Sigmoid colon (tissue), 3 donors: ENCODE data around the gene ADAMTS2.

ENCODE experiments used
- POLR2A ChIP-seq, 2 donors: fragments of 450-650 bp; IDR thresholded peaks; one replicate each; pipeline ENCODE4 v1.6.1; 2016; ENCODE audit warnings: antibody characterized with exemption in 2 of 2, mild to moderate bottlenecking in 2 of 2, moderate library complexity in 2 of 2
- TF ChIP-seq, protein P1 (sequence below), 4 experiments: fragments of 450-650 bp in 3 of 4; fragments of 200-600 bp in 1 of 4; IDR thresholded peaks; one replicate each; pipeline ENCODE4 v1.5.1; 2016 to 2019; ENCODE audit warnings: antibody characterized with exemption in 4 of 4, mild to moderate bottlenecking in 3 of 4, moderate library complexity in 2 of 4

DNA sequence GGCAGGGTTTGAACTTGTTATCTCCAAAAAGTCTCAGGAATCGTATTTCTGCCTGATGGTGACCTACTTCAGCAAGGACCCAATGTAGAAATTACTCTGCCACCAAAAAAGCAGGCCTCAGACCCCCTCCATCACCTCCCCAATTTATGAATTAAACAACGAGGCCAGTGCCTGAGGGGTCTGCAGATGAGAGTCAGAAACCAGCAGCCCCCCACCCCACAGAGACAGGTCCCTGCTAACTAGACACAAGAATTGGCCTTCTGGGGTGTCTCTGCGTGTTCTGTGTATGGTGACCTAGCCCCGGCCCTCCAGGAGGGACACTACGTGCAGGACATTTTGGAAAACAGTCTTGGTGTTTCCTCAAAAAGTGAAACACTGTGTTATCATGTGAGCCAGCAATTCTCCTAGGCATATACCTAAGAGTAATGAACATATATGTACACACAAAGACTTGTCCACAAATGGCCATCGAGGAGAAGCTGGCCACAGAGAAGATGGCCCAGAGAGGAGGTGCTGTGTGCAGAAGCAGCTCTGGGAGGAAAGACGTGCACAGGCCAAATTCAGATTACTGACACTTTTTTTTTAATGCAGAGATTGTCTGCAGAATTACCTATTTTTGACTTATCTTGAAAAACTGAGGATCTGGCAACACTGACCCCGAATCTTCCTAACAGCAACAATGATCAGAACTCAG, 93.8 kb downstream of the ADAMTS2 start:
- TF ChIP-seq POLR2A (IDR thresholded peaks at IDR 0.05) = no peak
- TF ChIP-seq, protein P1, sequence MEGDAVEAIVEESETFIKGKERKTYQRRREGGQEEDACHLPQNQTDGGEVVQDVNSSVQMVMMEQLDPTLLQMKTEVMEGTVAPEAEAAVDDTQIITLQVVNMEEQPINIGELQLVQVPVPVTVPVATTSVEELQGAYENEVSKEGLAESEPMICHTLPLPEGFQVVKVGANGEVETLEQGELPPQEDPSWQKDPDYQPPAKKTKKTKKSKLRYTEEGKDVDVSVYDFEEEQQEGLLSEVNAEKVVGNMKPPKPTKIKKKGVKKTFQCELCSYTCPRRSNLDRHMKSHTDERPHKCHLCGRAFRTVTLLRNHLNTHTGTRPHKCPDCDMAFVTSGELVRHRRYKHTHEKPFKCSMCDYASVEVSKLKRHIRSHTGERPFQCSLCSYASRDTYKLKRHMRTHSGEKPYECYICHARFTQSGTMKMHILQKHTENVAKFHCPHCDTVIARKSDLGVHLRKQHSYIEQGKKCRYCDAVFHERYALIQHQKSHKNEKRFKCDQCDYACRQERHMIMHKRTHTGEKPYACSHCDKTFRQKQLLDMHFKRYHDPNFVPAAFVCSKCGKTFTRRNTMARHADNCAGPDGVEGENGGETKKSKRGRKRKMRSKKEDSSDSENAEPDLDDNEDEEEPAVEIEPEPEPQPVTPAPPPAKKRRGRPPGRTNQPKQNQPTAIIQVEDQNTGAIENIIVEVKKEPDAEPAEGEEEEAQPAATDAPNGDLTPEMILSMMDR (IDR thresholded peaks at IDR 0.05) = no peak
